Liver (tissue), 9 donors: ENCODE results near the gene PLXDC1. TPM values are rescaled to one million over a fixed set of nuclear protein-coding genes. Genes with fewer than 3 reads are reported as not detected.

Experiments
- DNase-seq: peaks from one replicate; pipeline ENCODE4 v3.0.0-alpha.2; 2017; ENCODE audit warnings: low spot score
- H3K27ac ChIP-seq, 2 donors: one replicate each; pipeline ENCODE4 v1.7.0; 2013; ENCODE audit warnings: inconsistent platforms in 2 of 2, low read length in 2 of 2, control low read depth in 1 of 2, low read depth in 1 of 2, mild to moderate bottlenecking in 1 of 2
- H3K27me3 ChIP-seq, 4 donors: one replicate each; pipeline versions ENCODE4 v1.6.1 to v1.7.0; 2013; ENCODE audit warnings: low read length in 3 of 4, inconsistent platforms in 1 of 4, mild to moderate bottlenecking in 1 of 4, moderate library complexity in 1 of 4; ENCODE audit not compliant: control insufficient read depth in 4 of 4, insufficient read depth in 4 of 4
- H3K36me3 ChIP-seq, 4 donors: one replicate each; pipeline versions ENCODE4 v1.6.1 to v1.7.0; 2013; ENCODE audit warnings: low read length in 3 of 4, mild to moderate bottlenecking in 3 of 4, low read depth in 1 of 4, moderate library complexity in 1 of 4; ENCODE audit not compliant: control insufficient read depth in 4 of 4, insufficient read depth in 3 of 4
- H3K4me1 ChIP-seq, 4 donors: one replicate each; pipeline versions ENCODE4 v1.6.1 to v1.7.0; 2013; ENCODE audit warnings: low read length in 3 of 4, mild to moderate bottlenecking in 3 of 4, moderate library complexity in 1 of 4; ENCODE audit not compliant: control insufficient read depth in 4 of 4, insufficient read depth in 4 of 4
- H3K4me3 ChIP-seq, 3 donors: one replicate each; pipeline versions ENCODE4 v1.6.1 to v1.7.0; 2013; ENCODE audit warnings: low read length in 3 of 3, control low read depth in 1 of 3, low read depth in 1 of 3, mild to moderate bottlenecking in 1 of 3
- H3K9ac ChIP-seq, 2 donors: one replicate each; pipeline ENCODE4 v1.7.0; 2013; ENCODE audit warnings: low read length in 2 of 2, mild to moderate bottlenecking in 2 of 2, moderate library complexity in 2 of 2, control low read depth in 1 of 2, low read depth in 1 of 2
- H3K9me3 ChIP-seq, 4 donors: one replicate each; pipeline versions ENCODE4 v1.6.1 to v1.7.0; 2013; ENCODE audit warnings: low read length in 3 of 4; ENCODE audit not compliant: control insufficient read depth in 4 of 4
- CTCF ChIP-seq: fragments of 150-350 bp; IDR thresholded peaks from 2 replicates; pipeline ENCODE4 v1.5.1; 2017; ENCODE audit warnings: improper control_type of control experiment, low read depth, low read length; ENCODE audit not compliant: missing input control
- EGR1 ChIP-seq, 2 donors: IDR thresholded peaks; 2 replicates each; pipeline ENCODE4 v1.6.1; 2016 to 2018; ENCODE audit warnings: antibody characterized with exemption in 2 of 2, low read depth in 2 of 2
- HNF4A ChIP-seq, 2 donors: conservative IDR thresholded peaks; 2 replicates each; pipeline ENCODE4 v1.6.1; 2016; ENCODE audit warnings: antibody characterized with exemption in 2 of 2, mild to moderate bottlenecking in 2 of 2
- HNF4G ChIP-seq: IDR thresholded peaks from 2 replicates; pipeline ENCODE4 v1.6.1; 2016; ENCODE audit warnings: antibody characterized with exemption
- JUND ChIP-seq, 2 donors: IDR thresholded peaks; 2 replicates each; pipeline ENCODE4 v1.6.1; 2016; ENCODE audit warnings: antibody characterized with exemption in 2 of 2
- MAX ChIP-seq: IDR thresholded peaks from 2 replicates; pipeline ENCODE4 v1.6.1; 2016; ENCODE audit warnings: antibody characterized with exemption
- NR2F2 ChIP-seq: IDR thresholded peaks from 2 replicates; pipeline ENCODE4 v1.6.1; 2016; ENCODE audit warnings: antibody characterized with exemption
- RAD21 ChIP-seq, 2 donors: IDR thresholded peaks; 2 replicates each; pipeline ENCODE4 v1.6.1; 2016; ENCODE audit warnings: antibody characterized with exemption in 2 of 2, mild to moderate bottlenecking in 2 of 2
- RXRA ChIP-seq, 2 donors: IDR thresholded peaks; 2 replicates each; pipeline ENCODE4 v1.6.1; 2017 to 2018; ENCODE audit warnings: antibody characterized with exemption in 2 of 2, mild to moderate bottlenecking in 1 of 2
- SP1 ChIP-seq: IDR thresholded peaks from 2 replicates; pipeline ENCODE4 v1.6.1; 2018; ENCODE audit warnings: antibody characterized with exemption, mild to moderate bottlenecking
- TAF1 ChIP-seq: conservative IDR thresholded peaks from 2 replicates; pipeline ENCODE4 v1.6.1; 2016; ENCODE audit warnings: antibody characterized with exemption, mild to moderate bottlenecking
- YY1 ChIP-seq: IDR thresholded peaks from 2 replicates; pipeline ENCODE4 v1.6.1; 2016; ENCODE audit warnings: antibody characterized with exemption, mild to moderate bottlenecking
- ZBTB33 ChIP-seq: IDR thresholded peaks from 2 replicates; pipeline ENCODE4 v1.6.1; 2016; ENCODE audit warnings: antibody characterized with exemption
- WGBS: extraction: QIAGEN DNeasy Blood & Tissue Kit; methylation state at CpG from one replicate; pipeline ENCODE4 v1.1.7; 2013; 5-methylcytosine and 5-hydroxymethylcytosine counted together
- polyA plus RNA-seq, 2 donors: library from polyadenylated mRNA; stranded (reverse) in 1 of 2; unstranded in 1 of 2; fragments of 200-250 nt in 1 of 2; fragments of >200 nt in 1 of 2; fragmentation: Nextera tagmentation in 1 of 2; extraction: Ambion mirVana in 1 of 2; gene quantifications; one replicate each; pipeline versions ENCODE4 v1.2.1 to v1.2.3, GENCODE V29; 2013 to 2015
- total RNA-seq, 2 donors: library from RNA; depleted of rRNA; stranded (reverse); fragments of >200 nt; gene quantifications; one replicate each; pipeline ENCODE4 v1.2.3, GENCODE V29; 2014
- TF ChIP-seq, protein P1 (sequence below): IDR thresholded peaks from 2 replicates; pipeline ENCODE4 v1.6.1; 2016; ENCODE audit warnings: antibody characterized with exemption, mild to moderate bottlenecking
- TF ChIP-seq, protein P2 (sequence below): IDR thresholded peaks from 2 replicates; pipeline ENCODE4 v1.6.1; 2016; ENCODE audit warnings: antibody characterized with exemption
- donor health status: healthy.
- donor health status: healthy.
- donor health status: healthy.
- donor health status: healthy.
- donor health status: healthy.

The PLXDC1 gene
- total and polyA plus RNA-seq, 4 donors = 0.14 to 0.84 (median 0.30) TPM

- no peak for DNase-seq
- Histone ChIP-seq H3K4me3 (no peak overlapping the region), H3K9ac (no peak overlapping the region), H3K36me3 (no peaks in the 10 kb centered on the region), H3K27me3 (peaks cover 0 to 5% (median 3%) of the 10 kb centered on the region in 4 donors), H3K9me3 (no peaks in the 10 kb centered on the region), H3K27ac (no peak overlapping the region), H3K4me1 (peaks cover 2 to 24% (median 13%) of the 10 kb centered on the region in 4 donors)
- TF ChIP-seq HNF4A (conservative IDR thresholded peaks at IDR 0.05) = no peak
- no peak for TF ChIP-seq RXRA (IDR thresholded peaks at IDR 0.05)
- no peak for TF ChIP-seq ZBTB33
- no peak for TF ChIP-seq NR2F2
- no peak for TF ChIP-seq HNF4G
- no peak for TF ChIP-seq JUND (IDR thresholded peaks at IDR 0.05)
- TF ChIP-seq MAX = no peak
- TF ChIP-seq RAD21 (IDR thresholded peaks at IDR 0.05) = no peak
- no peak for TF ChIP-seq CTCF
- TF ChIP-seq TAF1 = no peak
- no peak for TF ChIP-seq SP1
- TF ChIP-seq, protein P1, sequence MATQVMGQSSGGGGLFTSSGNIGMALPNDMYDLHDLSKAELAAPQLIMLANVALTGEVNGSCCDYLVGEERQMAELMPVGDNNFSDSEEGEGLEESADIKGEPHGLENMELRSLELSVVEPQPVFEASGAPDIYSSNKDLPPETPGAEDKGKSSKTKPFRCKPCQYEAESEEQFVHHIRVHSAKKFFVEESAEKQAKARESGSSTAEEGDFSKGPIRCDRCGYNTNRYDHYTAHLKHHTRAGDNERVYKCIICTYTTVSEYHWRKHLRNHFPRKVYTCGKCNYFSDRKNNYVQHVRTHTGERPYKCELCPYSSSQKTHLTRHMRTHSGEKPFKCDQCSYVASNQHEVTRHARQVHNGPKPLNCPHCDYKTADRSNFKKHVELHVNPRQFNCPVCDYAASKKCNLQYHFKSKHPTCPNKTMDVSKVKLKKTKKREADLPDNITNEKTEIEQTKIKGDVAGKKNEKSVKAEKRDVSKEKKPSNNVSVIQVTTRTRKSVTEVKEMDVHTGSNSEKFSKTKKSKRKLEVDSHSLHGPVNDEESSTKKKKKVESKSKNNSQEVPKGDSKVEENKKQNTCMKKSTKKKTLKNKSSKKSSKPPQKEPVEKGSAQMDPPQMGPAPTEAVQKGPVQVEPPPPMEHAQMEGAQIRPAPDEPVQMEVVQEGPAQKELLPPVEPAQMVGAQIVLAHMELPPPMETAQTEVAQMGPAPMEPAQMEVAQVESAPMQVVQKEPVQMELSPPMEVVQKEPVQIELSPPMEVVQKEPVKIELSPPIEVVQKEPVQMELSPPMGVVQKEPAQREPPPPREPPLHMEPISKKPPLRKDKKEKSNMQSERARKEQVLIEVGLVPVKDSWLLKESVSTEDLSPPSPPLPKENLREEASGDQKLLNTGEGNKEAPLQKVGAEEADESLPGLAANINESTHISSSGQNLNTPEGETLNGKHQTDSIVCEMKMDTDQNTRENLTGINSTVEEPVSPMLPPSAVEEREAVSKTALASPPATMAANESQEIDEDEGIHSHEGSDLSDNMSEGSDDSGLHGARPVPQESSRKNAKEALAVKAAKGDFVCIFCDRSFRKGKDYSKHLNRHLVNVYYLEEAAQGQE = no peak
- TF ChIP-seq, protein P2, sequence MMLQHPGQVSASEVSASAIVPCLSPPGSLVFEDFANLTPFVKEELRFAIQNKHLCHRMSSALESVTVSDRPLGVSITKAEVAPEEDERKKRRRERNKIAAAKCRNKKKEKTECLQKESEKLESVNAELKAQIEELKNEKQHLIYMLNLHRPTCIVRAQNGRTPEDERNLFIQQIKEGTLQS = no peak
- no peak for TF ChIP-seq EGR1 (IDR thresholded peaks at IDR 0.05; ENCODE audit: low read depth in 2 of 2)
- no peak for TF ChIP-seq YY1
- 74% methylated on average over 5 of the region's 5 CpGs for WGBS
Measured at GRCh38 chr17:39150104-39150634, 1.3 kb downstream of the PLXDC1 start.
